Heart right ventricle (tissue), 16 donors: Measurements from ENCODE around the gene MRPS16. TPM values are rescaled to one million over a fixed set of nuclear protein-coding genes. Genes with fewer than 3 reads are reported as not detected.

Source experiments
- ATAC-seq, 8 donors: fragments of 200-7000 bp; cut with Tn5 transposase; one replicate each; pipeline ENCODE4 v1.9.1; 2020; ENCODE audit warnings: mild to moderate bottlenecking in 8 of 8, moderate library complexity in 8 of 8, moderate number of reproducible peaks in 1 of 8
- DNase-seq, 2 donors: peaks; one replicate each; pipeline ENCODE4 v3.0.0-alpha.2; 2020
- H3K27ac ChIP-seq, 10 donors: fragments of 200-600 bp; sonication (generic) in 2 of 10; one replicate each; pipeline versions ENCODE4 v1.5.0 to v1.8.0; 2020 to 2022; ENCODE audit warnings: mild to moderate bottlenecking in 3 of 10
- H3K27me3 ChIP-seq, 7 donors: fragments of 200-600 bp; one replicate each; pipeline ENCODE4 v1.8.0; 2021 to 2022; ENCODE audit warnings: mild to moderate bottlenecking in 2 of 7
- H3K36me3 ChIP-seq, 9 donors: fragments of 200-600 bp; sonication (generic) in 1 of 9; one replicate each; pipeline versions ENCODE4 v1.5.0 to v1.8.0; 2020 to 2022; ENCODE audit warnings: mild to moderate bottlenecking in 2 of 9
- H3K4me1 ChIP-seq, 9 donors: fragments of 200-600 bp; sonication (generic) in 1 of 9; one replicate each; pipeline versions ENCODE4 v1.5.0 to v1.8.0; 2020 to 2022; ENCODE audit warnings: mild to moderate bottlenecking in 4 of 9
- H3K4me3 ChIP-seq, 10 donors: fragments of 200-600 bp; sonication (generic) in 2 of 10; one replicate each; pipeline versions ENCODE4 v1.5.0 to v1.8.0; 2020 to 2022; ENCODE audit warnings: mild to moderate bottlenecking in 7 of 10, moderate library complexity in 2 of 10
- H3K9me3 ChIP-seq, 11 donors: fragments of 200-600 bp in 10 of 11; sonication (generic) in 2 of 11; one replicate each; pipeline versions ENCODE4 v1.5.0 to v1.8.0; 2013 to 2022; ENCODE audit warnings: mild to moderate bottlenecking in 2 of 11, control low read depth in 1 of 11, moderate library complexity in 1 of 11
- WGBS, 2 donors: extraction: QIAGEN DNeasy Blood & Tissue Kit; methylation state at CpG; one replicate each; pipeline ENCODE4 v1.1.7; 2013; ENCODE audit warnings: inconsistent platforms in 1 of 2; 5-methylcytosine and 5-hydroxymethylcytosine counted together
- intact Hi-C, 10 donors: fragments of 100-400 bp; cut with DNase I; formaldehyde crosslinking; loops; one replicate each; pipeline versions ENCODE4 v1.11.1 to v1.14.2; 2022
- polyA plus RNA-seq, 2 donors: library from polyadenylated mRNA; stranded (reverse); fragments of 200-250 nt; gene quantifications; one replicate each; pipeline ENCODE4 v1.2.3, GENCODE V29; 2013
- total RNA-seq, 10 donors: library from RNA; stranded (reverse); fragmentation: NEBNext Ultra II Directional in 3 of 10; extraction: Animal tissue kit (Norgen Biotek cat#: 25700) in 3 of 10; gene quantifications; one replicate each; pipeline versions ENCODE4 v1.2.1 to v1.2.4, GENCODE V29; 2021 to 2023
- TF ChIP-seq, protein P1 (sequence below), 9 donors: fragments of 200-600 bp; sonication (generic) in 2 of 9; IDR thresholded peaks; one replicate each; pipeline versions ENCODE4 v1.5.0 to v1.8.0; 2021 to 2022; ENCODE audit warnings: antibody characterized with exemption in 9 of 9, mild to moderate bottlenecking in 5 of 9, moderate library complexity in 1 of 9
- donor health status: Arrhythmogenic right ventricular cardiomyopathy.
- donor health status: ischemic (EF 13 %, LVEDD 7.1; RV severe dilation, severe dysfunction).
- donor health status: healthy with polysubstance abuse.
- donor health status: DM: no; HTN: yes; CAD: no.
- donor health status: DM: no; HTN: no; CAD: no.
- donor health status: ischemic (EF 25% LVEDD 6.9; RV normal size, moderate dysfunction).
- donor health status: ischemic (EF 25% LVEDD 5.7; RV mildly dilated, moderate dysfunction).
- donor health status: healthy.
- donor health status: DM: yes; HTN: yes; CAD: no.
- donor health status: Ischemic cardiomyopathy.
- donor health status: ischemic (EF 35%, LVEDD 5.7; RV mildly dilated, moderate dysfunction).
- donor health status: nonischemic (EF 11% LVEDD 7.7; RV severe dilation, severe dysfunction).
- donor health status: DM: yes; HTN: yes; CAD: no.
- donor health status: PGD.
- donor health status: ischemic (EF 29% LVEDD 5.4; RV normal size, mild dysfunction).
- donor health status: nonischemic (EF 23%, LVEDD 6.1; RV moderate dilation, normal function).

MRPS16 gene
- total and polyA plus RNA-seq, 12 donors = 65.4 to 115 (median 104) TPM

DNA sequence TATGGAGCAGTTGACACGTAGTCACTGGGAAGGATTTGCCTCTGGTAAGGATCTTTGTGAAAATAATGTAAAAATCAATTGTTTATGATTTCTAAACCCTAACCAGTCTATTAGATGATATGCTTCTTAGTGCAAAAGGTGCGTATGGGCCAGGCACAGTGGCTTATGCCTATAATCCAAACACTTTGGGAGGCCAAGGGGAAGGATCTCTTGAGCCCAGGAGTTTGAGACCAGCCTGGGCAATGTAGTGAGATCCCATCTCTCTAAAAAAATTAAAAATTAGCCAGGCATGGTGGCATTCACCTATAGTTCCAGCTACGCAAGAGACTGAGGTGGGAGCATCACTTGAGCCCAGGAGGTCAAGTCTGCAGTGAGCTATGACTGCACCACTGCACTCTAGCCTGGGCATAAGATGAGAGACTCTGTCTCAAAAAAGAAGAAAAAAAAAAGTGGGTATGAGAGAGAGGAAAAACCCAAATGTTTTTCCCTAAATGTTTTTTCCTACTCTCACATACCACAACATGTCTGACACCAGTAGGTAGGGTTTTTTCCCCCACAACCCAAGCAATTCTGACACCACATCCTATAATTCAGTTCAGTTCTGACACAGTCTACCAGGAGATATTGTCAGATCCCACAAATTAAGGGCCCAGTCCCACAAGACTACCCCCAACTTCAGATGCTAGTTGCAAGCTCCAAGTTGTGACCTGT is 41.9 kb downstream of the MRPS16 start:
- Histone ChIP-seq H3K4me3 (no peak overlapping the region), H3K27ac (no peak overlapping the region), H3K4me1 (peaks cover 0 to 5% (median 0%) of the 10 kb centered on the region in 9 donors), H3K9me3 (no peaks in the 10 kb centered on the region), H3K36me3 (peaks cover 0 to 54% (median 0%) of the 10 kb centered on the region in 9 donors), H3K27me3 (no peaks in the 10 kb centered on the region)
- TF ChIP-seq, protein P1, sequence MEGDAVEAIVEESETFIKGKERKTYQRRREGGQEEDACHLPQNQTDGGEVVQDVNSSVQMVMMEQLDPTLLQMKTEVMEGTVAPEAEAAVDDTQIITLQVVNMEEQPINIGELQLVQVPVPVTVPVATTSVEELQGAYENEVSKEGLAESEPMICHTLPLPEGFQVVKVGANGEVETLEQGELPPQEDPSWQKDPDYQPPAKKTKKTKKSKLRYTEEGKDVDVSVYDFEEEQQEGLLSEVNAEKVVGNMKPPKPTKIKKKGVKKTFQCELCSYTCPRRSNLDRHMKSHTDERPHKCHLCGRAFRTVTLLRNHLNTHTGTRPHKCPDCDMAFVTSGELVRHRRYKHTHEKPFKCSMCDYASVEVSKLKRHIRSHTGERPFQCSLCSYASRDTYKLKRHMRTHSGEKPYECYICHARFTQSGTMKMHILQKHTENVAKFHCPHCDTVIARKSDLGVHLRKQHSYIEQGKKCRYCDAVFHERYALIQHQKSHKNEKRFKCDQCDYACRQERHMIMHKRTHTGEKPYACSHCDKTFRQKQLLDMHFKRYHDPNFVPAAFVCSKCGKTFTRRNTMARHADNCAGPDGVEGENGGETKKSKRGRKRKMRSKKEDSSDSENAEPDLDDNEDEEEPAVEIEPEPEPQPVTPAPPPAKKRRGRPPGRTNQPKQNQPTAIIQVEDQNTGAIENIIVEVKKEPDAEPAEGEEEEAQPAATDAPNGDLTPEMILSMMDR (IDR thresholded peaks at IDR 0.05) = no peak
- intact Hi-C loops = no loop called here
- WGBS, 2 donors = 94 to 99% methylated on average over 3 of the region's 3 CpGs
- no peak for ATAC-seq
- no peak for DNase-seq

DNA sequence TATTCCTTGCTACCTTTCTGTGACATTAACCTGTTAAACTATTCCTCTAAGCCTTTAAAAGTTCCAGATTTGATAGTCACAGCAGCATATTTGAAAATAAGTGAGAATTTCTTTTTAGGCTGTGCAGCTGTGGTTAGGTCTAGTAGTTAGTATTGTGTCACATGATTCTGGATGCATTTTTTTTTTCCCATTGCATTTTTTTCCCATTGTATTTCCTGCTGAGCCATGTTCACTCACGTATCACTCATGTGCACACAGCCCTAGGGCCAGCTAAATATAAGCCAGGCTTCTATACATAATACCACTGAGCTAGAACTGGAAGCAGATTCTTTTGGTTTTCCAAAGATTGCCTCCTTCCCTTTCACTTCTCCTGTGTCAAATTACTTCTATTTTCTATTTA is 42.7 kb downstream of the MRPS16 start:
- no peak for ATAC-seq

DNA sequence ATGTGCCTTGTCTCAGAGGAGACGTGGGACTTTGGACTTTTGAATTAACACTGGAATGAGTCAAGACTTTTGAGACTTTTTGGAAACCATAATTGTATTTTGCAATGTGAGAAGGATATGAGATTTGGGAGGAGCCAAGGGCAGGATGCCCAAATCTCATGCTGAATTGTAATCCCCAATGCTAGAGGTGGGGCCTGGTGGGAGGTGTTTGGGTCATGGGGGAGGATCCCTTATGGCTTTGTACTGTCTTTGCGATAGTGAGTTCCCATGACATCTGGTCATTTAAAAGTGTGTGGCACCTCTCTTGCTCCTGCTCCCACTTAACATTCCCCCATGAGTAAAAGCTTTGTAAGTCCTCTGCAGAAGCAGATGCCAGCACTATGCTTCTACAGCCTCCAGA is 44.6 kb downstream of the MRPS16 start:
- ATAC-seq = peak in 5 of 8 donors; percentile 27 to 69 (median 49)
- TF ChIP-seq, protein P1 (IDR thresholded peaks at IDR 0.05) = no peak
- Histone ChIP-seq H3K9me3 (no peaks in the 10 kb centered on the region), H3K27me3 (no peaks in the 10 kb centered on the region), H3K27ac (peak overlapping the region in 2 of 10 donors; percentile 33 to 50), H3K4me3 (no peak overlapping the region), H3K4me1 (peaks cover 0 to 5% (median 0%) of the 10 kb centered on the region in 9 donors), H3K36me3 (peaks cover 0 to 53% (median 0%) of the 10 kb centered on the region in 9 donors)
- 65 to 84% methylated on average over 2 of the region's 2 CpGs for WGBS, 2 donors
- DNase-seq = no peak
- intact Hi-C loops = no loop called here

More for the DNA sequence above, 42.7 kb downstream of the MRPS16 start:
- H3K4me1 ChIP-seq = peaks cover 0 to 5% (median 0%) of the 10 kb centered on the region in 9 donors
- no peak overlapping the region for H3K27ac ChIP-seq
- TF ChIP-seq, protein P1 (IDR thresholded peaks at IDR 0.05) = no peak
- intact Hi-C loops = no loop called here
- DNase-seq = no peak
- peaks cover 0 to 54% (median 0%) of the 10 kb centered on the region in 9 donors for H3K36me3 ChIP-seq
- 74 to 79% methylated on average over 1 of the region's 1 CpG for WGBS, 2 donors
- no peaks in the 10 kb centered on the region for H3K9me3 ChIP-seq
- H3K4me3 ChIP-seq = no peak overlapping the region
- no peaks in the 10 kb centered on the region for H3K27me3 ChIP-seq

DNA sequence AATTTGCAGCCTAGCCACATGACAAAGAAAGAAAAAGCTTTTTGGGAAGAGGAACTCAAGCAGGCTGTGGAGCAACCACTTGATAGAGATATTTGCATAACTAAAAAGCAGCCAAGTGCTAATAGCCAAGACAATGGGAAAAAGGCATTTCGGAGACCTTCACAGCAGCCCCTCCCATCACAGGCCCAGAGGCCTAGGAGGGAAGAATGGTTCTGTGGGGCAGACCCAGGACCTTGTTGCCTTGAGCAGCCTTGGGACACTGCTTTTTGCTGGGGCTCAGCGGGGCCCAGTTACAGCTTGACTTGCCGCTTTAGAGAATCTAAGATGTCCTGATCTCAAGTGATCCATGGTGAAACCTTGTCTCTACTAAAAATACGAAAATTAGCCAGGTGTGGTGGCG is 46.1 kb downstream of the MRPS16 start:
- Histone ChIP-seq H3K9me3 (no peaks in the 10 kb centered on the region), H3K27ac (no peak overlapping the region), H3K4me1 (peaks cover 0 to 5% (median 0%) of the 10 kb centered on the region in 9 donors), H3K27me3 (no peaks in the 10 kb centered on the region), H3K36me3 (peaks cover 0 to 50% (median 0%) of the 10 kb centered on the region in 9 donors), H3K4me3 (no peak overlapping the region)
- DNase-seq (no peak), ATAC-seq (no peak)
- 98% methylated on average over 5 of the region's 5 CpGs for WGBS, 2 donors
- intact Hi-C loops = no loop called here
- TF ChIP-seq, protein P1 (IDR thresholded peaks at IDR 0.05) = no peak
